ENCODE data around the gene TBC1D2B. TPM values are rescaled to one million over a fixed set of nuclear protein-coding genes. Genes with fewer than 3 reads are reported as not detected.
"Not testable (repeated sequence)": the region's sequence is repeated elsewhere in the genome, so short reads cannot be mapped to it uniquely, and the experiment has no call there.

The TBC1D2B gene
- total and polyA plus RNA-seq, 2 experiments from 2014 or later = 6.5 to 16.5 TPM

DNA sequence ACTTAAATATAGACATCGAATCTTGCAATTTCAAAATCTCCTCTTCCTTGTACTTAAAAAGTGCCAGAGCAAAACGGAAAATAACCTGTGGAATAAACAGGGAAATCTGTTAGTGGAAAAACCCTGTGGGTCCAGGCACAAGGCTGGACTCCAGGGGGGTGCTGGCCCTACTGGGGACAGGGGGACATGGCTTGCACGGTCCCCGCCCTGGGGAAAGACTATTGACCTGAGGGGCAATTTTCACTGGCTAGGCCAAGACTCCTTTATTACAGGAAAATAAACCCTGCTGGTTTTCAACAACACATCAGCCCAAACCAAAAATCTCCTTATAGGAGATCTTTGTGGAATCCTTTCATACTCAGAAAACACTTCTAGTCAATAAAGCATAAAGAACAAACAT is 75.9 kb downstream of the TBC1D2B start:
- Histone ChIP-seq H3K27me3 (no peaks in the 10 kb centered on the region), H3K4me3 (no peak overlapping the region)

DNA sequence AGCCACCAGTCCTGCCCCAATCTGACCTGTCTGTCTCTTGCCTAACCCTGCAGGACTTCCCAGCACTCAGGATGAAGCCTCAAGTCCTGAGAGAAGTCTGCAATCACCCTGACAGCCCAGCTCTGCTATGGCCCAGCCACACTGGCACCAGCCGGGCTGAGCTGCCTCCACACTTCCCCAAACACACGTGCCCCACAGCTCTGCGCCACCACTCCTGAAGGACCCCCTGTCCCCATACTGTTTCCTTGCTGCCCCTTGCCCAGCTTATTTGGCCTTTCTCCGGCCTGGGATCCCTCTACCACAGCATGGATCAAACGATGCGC is 76.6 kb downstream of the TBC1D2B start:
- no peak overlapping the region for H3K27ac ChIP-seq
- no peak for DNase-seq (ENCODE audit: low read depth in 1 of 2, low spot score in 1 of 2)
- H3K9me3 ChIP-seq (ENCODE audit: low read depth) = no peaks in the 10 kb centered on the region
- TF ChIP-seq, protein P1, sequence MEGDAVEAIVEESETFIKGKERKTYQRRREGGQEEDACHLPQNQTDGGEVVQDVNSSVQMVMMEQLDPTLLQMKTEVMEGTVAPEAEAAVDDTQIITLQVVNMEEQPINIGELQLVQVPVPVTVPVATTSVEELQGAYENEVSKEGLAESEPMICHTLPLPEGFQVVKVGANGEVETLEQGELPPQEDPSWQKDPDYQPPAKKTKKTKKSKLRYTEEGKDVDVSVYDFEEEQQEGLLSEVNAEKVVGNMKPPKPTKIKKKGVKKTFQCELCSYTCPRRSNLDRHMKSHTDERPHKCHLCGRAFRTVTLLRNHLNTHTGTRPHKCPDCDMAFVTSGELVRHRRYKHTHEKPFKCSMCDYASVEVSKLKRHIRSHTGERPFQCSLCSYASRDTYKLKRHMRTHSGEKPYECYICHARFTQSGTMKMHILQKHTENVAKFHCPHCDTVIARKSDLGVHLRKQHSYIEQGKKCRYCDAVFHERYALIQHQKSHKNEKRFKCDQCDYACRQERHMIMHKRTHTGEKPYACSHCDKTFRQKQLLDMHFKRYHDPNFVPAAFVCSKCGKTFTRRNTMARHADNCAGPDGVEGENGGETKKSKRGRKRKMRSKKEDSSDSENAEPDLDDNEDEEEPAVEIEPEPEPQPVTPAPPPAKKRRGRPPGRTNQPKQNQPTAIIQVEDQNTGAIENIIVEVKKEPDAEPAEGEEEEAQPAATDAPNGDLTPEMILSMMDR (IDR thresholded peaks at IDR 0.05; ENCODE audit: low read depth, low read length) = no peak
- H3K4me3 ChIP-seq = no peak overlapping the region
- no peaks in the 10 kb centered on the region for H3K36me3 ChIP-seq
- peaks cover 6% of the 10 kb centered on the region for H3K4me1 ChIP-seq (ENCODE audit: low read depth)
- H3K27me3 ChIP-seq = no peaks in the 10 kb centered on the region

More for the DNA sequence above, 75.9 kb downstream of the TBC1D2B start:
- TF ChIP-seq, protein P1 (IDR thresholded peaks at IDR 0.05; ENCODE audit: low read depth, low read length) = no peak
- Histone ChIP-seq H3K27ac (no peak overlapping the region), H3K36me3 (no peaks in the 10 kb centered on the region), H3K9me3 (ENCODE audit: low read depth) (no peaks in the 10 kb centered on the region), H3K4me1 (ENCODE audit: low read depth) (peaks cover 2% of the 10 kb centered on the region)
- DNase-seq (ENCODE audit: low read depth in 1 of 2, low spot score in 1 of 2) = no peak

DNA sequence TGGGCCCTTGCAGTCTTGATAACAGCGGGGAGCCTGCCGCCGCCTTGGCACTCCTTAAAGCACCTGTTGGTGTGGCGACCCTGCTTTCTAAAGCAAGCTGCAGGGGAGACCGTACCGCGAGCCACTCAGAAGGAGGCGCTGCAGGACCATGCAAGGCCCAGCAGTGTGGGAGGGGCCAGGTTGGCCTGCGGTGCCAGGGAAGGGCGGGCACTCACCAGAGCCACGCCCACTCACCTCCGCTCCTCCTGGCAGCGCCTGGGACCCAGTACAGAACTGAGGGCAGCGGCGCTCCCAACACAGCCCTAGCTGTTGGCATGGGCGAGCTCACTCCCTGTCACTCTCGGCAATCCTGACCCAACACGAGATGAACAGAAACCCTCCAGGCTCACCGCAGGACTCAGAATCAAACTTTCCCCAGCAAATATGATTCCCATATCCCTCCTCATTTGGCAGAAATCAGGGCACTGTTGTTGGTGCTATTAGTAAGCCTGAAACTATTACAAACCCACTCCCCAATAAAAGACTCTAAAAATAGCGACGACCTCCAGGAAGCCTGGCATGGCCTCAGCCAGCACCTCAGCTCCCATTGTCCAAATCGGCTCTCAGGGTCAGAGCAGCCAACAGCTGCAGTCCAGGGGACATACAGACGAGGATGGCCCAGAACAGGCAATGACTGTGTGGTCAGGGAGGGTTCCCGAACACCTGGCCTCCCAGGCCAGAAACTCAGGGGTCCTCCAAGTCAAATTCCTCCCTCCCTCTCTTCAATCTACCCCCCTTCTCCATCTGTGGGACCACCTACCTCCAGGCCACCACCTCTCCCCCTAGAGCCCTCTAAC is 77.2 kb downstream of the TBC1D2B start:
- H3K27me3 ChIP-seq = no peaks in the 10 kb centered on the region
- TF ChIP-seq, protein P1 (IDR thresholded peaks at IDR 0.05; ENCODE audit: low read depth, low read length) = peak; percentile 46
- no peak overlapping the region for H3K27ac ChIP-seq
- H3K9me3 ChIP-seq (ENCODE audit: low read depth) = no peaks in the 10 kb centered on the region
- peaks cover 6% of the 10 kb centered on the region for H3K4me1 ChIP-seq (ENCODE audit: low read depth)
- H3K36me3 ChIP-seq = no peaks in the 10 kb centered on the region
- no peak overlapping the region for H3K4me3 ChIP-seq
- peak; percentile 52 to 92 for DNase-seq (ENCODE audit: low read depth in 1 of 2, low spot score in 1 of 2)

DNA sequence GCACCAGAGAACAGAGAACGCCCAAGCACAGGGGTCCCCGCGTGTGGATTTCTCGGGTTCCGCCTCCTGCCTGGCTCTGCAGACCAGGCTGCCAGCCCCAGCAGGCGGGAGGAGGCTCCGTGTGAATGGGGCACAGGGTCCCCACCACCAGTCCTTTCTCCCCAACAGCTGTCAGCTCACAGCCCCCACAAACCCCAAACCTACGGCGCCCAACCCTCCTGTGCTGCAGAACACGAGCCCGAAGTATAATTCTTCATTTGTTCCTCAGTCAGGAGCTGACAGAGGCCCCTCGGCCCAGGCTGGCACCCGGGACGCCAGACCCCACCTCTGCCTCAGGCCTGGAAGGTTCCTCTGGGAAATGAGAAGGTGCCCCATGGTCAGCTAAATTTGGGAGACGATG is 78.0 kb downstream of the TBC1D2B start:
- H3K4me1 ChIP-seq (ENCODE audit: low read depth) = peaks cover 6% of the 10 kb centered on the region
- no peak for DNase-seq (ENCODE audit: low read depth in 1 of 2, low spot score in 1 of 2)
- TF ChIP-seq, protein P1 (IDR thresholded peaks at IDR 0.05; ENCODE audit: low read depth, low read length) = no peak
- H3K27ac ChIP-seq = no peak overlapping the region
- H3K36me3 ChIP-seq = no peaks in the 10 kb centered on the region
- no peaks in the 10 kb centered on the region for H3K27me3 ChIP-seq
- no peaks in the 10 kb centered on the region for H3K9me3 ChIP-seq (ENCODE audit: low read depth)
- H3K4me3 ChIP-seq = no peak overlapping the region

DNA sequence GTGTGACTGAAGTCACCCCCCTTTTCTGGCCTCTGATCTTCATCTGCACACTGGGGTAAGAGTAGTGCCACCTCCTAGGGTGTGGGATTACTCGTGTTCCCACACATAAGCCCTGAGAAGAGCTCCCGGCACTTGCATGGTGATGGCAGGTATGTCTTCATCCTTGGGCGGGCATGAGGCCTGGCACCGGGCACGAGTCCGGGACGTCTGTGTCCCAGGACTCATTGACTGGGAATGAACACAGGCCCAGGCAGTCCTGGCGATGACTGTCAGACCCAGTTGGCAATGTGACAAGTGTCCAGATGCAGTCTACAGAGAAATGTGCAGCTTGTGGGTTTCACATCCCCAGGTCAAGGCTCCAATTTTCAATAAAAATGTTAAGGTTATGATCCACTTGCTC is 78.9 kb downstream of the TBC1D2B start:
- no peak for DNase-seq (ENCODE audit: low read depth in 1 of 2, low spot score in 1 of 2)
- TF ChIP-seq, protein P1 (IDR thresholded peaks at IDR 0.05; ENCODE audit: low read depth, low read length) = no peak
- Histone ChIP-seq H3K4me3 (no peak overlapping the region), H3K27me3 (no peaks in the 10 kb centered on the region), H3K36me3 (no peaks in the 10 kb centered on the region), H3K4me1 (ENCODE audit: low read depth) (peaks cover 8% of the 10 kb centered on the region), H3K9me3 (ENCODE audit: low read depth) (no peaks in the 10 kb centered on the region), H3K27ac (no peak overlapping the region)

DNA sequence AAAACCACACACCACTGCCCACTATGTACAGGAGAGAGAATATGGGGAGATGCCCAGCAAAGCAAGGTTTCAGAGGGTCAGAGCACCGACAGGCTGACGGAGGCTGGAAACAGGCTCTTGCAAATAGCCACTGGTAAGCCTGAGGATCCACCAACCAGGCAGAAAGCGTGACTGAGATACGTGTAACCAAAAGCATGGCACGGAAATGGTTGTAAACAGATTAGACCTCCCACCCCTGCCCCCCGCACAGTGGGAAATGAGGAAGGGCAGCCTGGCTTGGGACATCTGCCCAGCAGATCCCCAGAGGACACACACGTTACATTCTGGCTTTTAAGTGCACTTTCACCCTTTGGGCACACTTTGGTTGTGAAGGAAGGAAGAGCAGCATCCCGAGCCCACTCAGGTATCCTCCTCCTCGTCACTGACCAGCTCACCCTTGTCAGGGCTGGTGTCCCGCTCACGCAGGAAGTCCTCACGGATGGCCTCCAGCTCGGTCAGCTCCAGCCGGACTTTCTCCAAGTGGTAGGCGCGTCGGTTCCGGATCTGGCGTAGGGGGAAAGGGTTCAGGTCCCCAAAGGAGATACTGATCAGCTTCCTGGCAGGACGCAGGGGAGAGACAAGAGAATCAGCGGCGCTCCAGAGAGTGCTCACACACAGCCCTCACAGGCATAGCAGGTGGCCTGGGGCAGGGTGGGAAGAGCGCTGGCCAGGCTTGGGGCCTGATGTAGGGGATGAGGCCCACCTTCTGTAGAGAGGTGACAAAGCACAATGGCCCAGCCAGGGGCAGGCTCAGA is 79.6 kb downstream of the TBC1D2B start:
- not testable (repeated sequence) for H3K27me3 ChIP-seq; H3K9me3 ChIP-seq (ENCODE audit: low read depth); H3K4me3 ChIP-seq; H3K36me3 ChIP-seq; H3K27ac ChIP-seq; DNase-seq (ENCODE audit: low read depth in 1 of 2, low spot score in 1 of 2)
- H3K4me1 ChIP-seq (ENCODE audit: low read depth) = peaks cover 15% of the 10 kb centered on the region

DNA sequence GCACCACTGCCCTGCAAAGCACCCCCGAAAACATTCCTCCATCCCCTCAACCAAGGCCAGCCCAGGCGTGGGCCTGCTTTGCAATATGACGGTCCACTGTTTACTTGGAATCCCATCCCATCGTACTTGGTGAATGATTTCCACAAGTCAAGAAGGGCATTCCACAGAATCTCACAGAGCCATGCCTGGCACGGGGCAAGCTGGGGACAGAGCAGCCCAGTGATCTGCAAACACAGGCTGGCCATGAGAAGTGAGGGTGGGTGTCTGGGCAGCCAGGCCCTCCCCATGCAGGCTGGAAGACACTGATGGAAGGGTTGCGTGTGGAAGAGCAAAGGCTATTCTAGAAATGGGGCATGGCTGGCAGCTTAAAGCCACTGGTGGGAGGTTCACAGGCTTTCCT is 80.3 kb downstream of the TBC1D2B start:
- not testable (repeated sequence) for H3K27me3 ChIP-seq; H3K27ac ChIP-seq; H3K36me3 ChIP-seq; DNase-seq (ENCODE audit: low read depth in 1 of 2, low spot score in 1 of 2); H3K4me3 ChIP-seq; H3K9me3 ChIP-seq (ENCODE audit: low read depth)
- peaks cover 19% of the 10 kb centered on the region for H3K4me1 ChIP-seq (ENCODE audit: low read depth)

DNA sequence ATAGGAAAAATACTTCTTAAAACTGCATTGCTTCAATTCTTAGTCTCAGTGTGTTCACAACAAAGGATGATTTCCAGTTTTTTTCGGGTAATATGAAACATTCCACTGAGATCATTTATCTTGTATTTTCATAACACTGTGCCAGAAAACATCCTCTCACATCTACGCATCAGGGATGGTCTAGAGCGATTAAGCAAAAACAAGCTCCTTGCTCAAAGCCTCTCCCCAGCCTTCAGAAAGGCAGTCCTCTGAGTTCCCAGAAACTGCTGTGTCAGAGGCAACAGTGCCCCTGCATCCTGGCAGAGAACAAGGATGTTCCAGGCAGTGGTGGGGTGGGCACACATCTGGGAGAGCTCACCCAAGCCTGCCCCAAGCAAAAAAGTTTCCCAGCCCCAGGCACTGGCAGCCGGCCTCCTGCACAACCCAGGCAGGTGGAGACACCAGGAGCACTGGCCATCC is 80.8 kb downstream of the TBC1D2B start:
- not testable (repeated sequence) for H3K27ac ChIP-seq; H3K4me3 ChIP-seq; H3K9me3 ChIP-seq (ENCODE audit: low read depth); H3K27me3 ChIP-seq; DNase-seq (ENCODE audit: low read depth in 1 of 2, low spot score in 1 of 2); H3K36me3 ChIP-seq
- H3K4me1 ChIP-seq (ENCODE audit: low read depth) = peaks cover 22% of the 10 kb centered on the region
